ENCODE data around the gene SPTBN1. TPM values are rescaled to one million over a fixed set of nuclear protein-coding genes. Genes with fewer than 3 reads are reported as not detected.
A peak's percentile ranks its signal among the peaks of the same experiment; 100 is the strongest.

Gene SPTBN1
- total and polyA plus RNA-seq, 9 of the 15 experiments (the other 6 are each of a cell fraction or from before 2014, with no cell fraction given) = 8.9 to 66.8 (median 31.4) TPM

- TF ChIP-seq SAP30 (IDR thresholded peaks at IDR 0.05; ENCODE audit: borderline replicate concordance, insufficient read depth, low read depth, low read length, poor library complexity, severe bottlenecking) (no peak), ELF4 (CRISPR knock-in tag; IDR thresholded peaks at IDR 0.05) (peak; percentile 69; the same call in 1 of the 2 replicates), MTA2 (IDR thresholded peaks at IDR 0.05; ENCODE audit: low read depth) (peak; percentile 98), FOXM1 (IDR thresholded peaks at IDR 0.05; ENCODE audit: low read depth) (peak; percentile 97), FOXM1 (CRISPR knock-in tag; IDR thresholded peaks at IDR 0.05; ENCODE audit: low read depth) (no peak), TARDBP (IDR thresholded peaks at IDR 0.05) (peak; percentile 85; the same call in 1 of the 2 replicates), DMBX1 (CRISPR knock-in tag; IDR thresholded peaks at IDR 0.05; ENCODE audit: borderline replicate concordance) (peak; percentile 25; the same call in 1 of the 2 replicates), RB1 (IDR thresholded peaks at IDR 0.05; ENCODE audit: low read depth) (no peak), BCOR (IDR thresholded peaks at IDR 0.05) (peak; percentile 90), FUS (optimal IDR thresholded peaks at IDR 0.05; ENCODE audit: low read depth, low read length) (no peak), ZNF785 (CRISPR knock-in tag; IDR thresholded peaks at IDR 0.05) (no peak), CC2D1A (IDR thresholded peaks at IDR 0.05) (peak; percentile 96), ARID3A (IDR thresholded peaks at IDR 0.05; ENCODE audit: borderline replicate concordance, low read depth, low read length) (peak; percentile 95), SMAD3 (CRISPR knock-in tag; conservative IDR thresholded peaks at IDR 0.05) (peak; percentile 74; the same call in 1 of the 2 replicates), NCOA2 (IDR thresholded peaks at IDR 0.05; ENCODE audit: partially characterized antibody in 2 of 2) (peak; percentile 85 to 91), ZNF347 (CRISPR knock-in tag; IDR thresholded peaks at IDR 0.05; ENCODE audit: low read depth) (no peak), BHLHE40 (IDR thresholded peaks at IDR 0.05; ENCODE audit: low read length) (peak; percentile 62), GATAD2A (IDR thresholded peaks at IDR 0.05) (0 out of 2 replicates have a peak, but pooled peaks have one; percentile 11), VEZF1 (CRISPR knock-in tag; IDR thresholded peaks at IDR 0.05) (peak; percentile 60), MEF2D (tag; conservative IDR thresholded peaks at IDR 0.05; ENCODE audit: low read depth) (peak; percentile 96), JUNB (CRISPR knock-in tag; conservative IDR thresholded peaks at IDR 0.05) (no peak), PHB2 (IDR thresholded peaks at IDR 0.05; ENCODE audit: low read depth) (peak; percentile 92), TEAD4 (IDR thresholded peaks at IDR 0.05; ENCODE audit: low read length) (peak; percentile 99), TEAD4 (CRISPR knock-in tag; IDR thresholded peaks at IDR 0.05; ENCODE audit: borderline replicate concordance) (no peak), ZNF175 (CRISPR knock-in tag; IDR thresholded peaks at IDR 0.05; ENCODE audit: low read depth) (peak; percentile 90), DPF2 (IDR thresholded peaks at IDR 0.05) (peak; percentile 100), NRF1 (conservative IDR thresholded peaks at IDR 0.05 in 1 of 2, IDR thresholded peaks at IDR 0.05 in 1 of 2) (no peak), ZNF384 (IDR thresholded peaks at IDR 0.05; ENCODE audit: low read depth, low read length) (peak; percentile 62; the same call in 1 of the 2 replicates)
- TF ChIP-seq, protein P1, sequence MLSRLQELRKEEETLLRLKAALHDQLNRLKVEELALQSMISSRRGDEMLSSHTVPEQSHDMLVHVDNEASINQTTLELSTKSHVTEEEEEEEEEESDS (CRISPR knock-in tag; IDR thresholded peaks at IDR 0.05) = no peak
Measured at GRCh38 chr2:54589340-54590215, 133.5 kb downstream of the SPTBN1 start (continued).

Measured in K562 (cell line).